Measurements from ENCODE around the gene GNB5.
"Not testable (repeated sequence)": the region's sequence is repeated elsewhere in the genome, so short reads cannot be mapped to it uniquely, and the experiment has no call there.

The GNB5 gene

DNA sequence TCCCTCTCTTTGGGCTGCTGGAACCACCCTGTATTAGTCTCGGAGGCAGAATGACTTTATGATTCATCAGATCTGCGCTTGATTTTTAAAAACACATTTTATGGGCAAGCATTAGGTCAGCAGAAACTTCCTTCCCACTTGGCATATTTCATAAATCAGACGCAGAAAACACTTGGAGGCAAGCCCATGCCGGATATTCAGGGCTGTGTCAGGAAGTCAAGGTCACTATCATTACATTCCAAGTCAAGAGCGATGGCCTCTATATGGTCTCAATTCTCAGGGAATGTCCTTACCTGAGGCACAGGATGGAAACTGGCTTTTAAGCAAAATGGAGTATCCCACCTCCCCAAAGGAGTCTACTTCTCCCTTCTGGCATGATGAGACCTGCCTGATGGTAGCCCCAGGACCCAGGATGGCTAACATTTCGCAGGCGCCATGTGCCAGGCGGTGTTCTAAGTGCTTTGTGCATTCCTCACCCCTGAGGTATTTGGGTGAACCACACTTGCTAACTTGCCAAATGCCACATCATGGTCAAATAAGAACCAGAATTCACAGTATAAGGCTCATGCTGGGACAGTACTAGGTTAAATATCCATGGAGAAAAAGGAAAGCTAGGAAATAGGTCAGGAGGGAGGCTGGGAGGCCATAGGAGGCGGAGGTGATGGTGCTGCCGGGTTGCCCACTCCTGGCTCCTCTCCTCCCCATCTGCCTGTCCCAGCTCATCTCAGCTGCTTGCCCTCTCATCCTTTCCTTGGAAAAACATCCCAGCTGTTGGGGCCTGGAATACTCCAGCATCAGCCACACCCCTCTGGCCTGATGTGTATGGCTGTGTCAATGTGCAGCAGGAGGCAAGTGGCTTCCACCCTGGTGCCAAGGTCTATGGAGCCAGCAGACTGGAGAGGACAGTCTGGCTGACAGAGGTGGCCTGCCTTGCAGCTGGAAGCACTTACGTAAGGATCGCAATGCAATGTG, 97.4 kb downstream of the GNB5 start:
- DNase-seq (ENCODE audit: low spot score): no peak

- DNase-seq (ENCODE audit: low spot score): no peak
Measured at GRCh38 chr15:52093167-52093538, 98.0 kb downstream of the GNB5 start.

GRCh38 chr15:52090193-52090592, 101.0 kb downstream of the GNB5 start:
- no peak for DNase-seq (ENCODE audit: low spot score)

DNA sequence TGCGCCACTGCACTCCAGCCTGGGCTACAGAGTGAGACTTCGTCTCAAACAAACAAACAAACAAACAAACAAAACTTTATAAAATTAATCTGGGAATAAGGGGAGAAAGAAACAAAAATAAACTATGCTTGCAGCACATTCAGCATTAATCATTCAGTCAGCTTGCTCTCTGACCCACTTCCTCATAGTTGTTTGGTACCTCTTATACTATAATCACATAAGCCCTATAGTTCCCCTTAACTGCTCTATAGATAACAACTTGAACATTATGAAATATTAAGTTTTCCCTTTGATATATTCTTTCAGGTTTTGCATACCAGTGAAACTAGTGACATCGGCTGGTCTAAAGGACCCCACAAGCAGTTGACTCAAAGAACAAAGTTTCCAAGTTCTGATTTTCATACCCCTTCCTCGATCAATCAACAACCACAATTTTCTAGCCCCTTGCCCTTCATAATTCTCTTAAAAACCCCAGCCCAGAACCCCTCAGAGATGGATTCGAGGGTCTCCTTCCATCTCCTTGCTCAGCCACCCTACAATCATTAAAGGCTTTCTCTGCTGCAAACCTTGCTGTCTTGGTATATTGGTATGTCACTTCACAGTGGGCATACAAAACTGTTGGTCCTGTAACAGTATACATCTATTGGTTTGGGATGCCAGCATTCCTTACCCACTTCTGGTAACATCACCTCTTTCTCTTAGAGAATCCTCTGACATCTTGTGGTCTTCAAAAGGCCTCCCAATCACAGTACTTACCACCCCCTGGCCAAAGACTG, 105.0 kb downstream of the GNB5 start:
- no peak for DNase-seq (ENCODE audit: low spot score)

GRCh38 chr15:52085299-52085698, 105.9 kb downstream of the GNB5 start:
- DNase-seq (ENCODE audit: low spot score): no peak

- DNase-seq (ENCODE audit: low spot score): no peak
Measured at GRCh38 chr15:52083603-52084002, 107.6 kb downstream of the GNB5 start.

DNA sequence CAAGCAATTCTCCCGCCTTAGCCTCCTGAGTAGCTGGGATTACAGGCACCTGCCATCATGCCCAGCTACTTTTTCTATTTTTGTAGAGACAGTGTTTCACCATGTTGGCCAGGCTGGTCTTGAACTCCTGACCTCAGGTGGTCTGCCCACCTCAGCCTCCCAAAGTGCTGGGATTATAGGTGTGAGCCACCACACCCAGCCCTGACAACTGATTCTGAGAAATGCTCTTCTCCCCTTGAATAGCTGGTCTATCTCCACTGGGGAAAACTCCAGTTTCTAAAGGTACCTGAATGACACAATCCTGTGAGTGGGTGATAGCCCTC, 108.2 kb downstream of the GNB5 start:
- not testable (repeated sequence) for DNase-seq (ENCODE audit: low spot score)

DNA sequence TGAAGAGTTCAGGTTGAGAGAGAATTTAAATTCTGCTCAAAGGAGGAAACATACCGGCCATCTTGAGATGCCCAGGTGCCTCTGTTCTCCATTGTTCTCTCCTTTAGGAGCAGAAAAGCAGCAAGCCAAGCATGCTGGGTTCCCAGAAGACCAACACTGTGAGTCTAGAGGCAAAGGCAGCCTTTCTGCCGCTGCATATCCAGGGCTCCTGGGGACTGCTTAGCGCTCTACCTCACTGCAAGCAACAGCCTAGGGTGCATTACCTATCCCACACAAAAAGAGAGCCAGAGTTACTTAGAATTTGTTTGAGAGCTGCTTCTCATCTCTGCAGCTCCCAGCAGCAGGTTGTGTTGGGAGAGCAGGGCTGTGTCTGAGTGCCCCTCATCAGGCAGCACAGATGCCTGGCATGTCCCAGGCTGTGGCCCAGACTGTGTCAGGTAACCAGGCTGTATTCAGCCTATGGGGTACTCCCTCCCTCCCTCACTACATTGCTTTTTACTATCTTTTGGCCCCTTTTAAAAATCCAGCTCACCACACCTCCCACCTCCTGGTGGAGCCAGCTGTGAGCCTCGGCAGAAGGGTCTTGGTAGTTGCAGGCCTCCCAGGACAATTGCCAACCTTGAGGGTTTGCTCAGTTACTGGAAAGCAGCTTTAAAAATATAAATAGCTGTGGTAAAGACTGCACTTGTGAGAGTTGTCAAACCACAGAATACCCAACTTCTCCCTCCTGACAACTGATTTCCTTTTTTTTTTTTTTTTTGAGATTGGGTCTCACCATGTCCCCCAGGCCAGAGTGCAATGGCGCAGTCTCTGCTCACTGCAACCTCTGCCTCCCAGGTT, 108.8 kb downstream of the GNB5 start:
- DNase-seq (ENCODE audit: low spot score): no peak

GRCh38 chr15:52080706-52081392, 110.3 kb downstream of the GNB5 start:
- DNase-seq (ENCODE audit: low spot score): no peak

GRCh38 chr15:52080031-52080430, 111.2 kb downstream of the GNB5 start:
- DNase-seq (ENCODE audit: low spot score): no peak

- peak; percentile 84 for DNase-seq (ENCODE audit: low spot score)
Measured at GRCh38 chr15:52078876-52079700, 112.1 kb downstream of the GNB5 start.

DNA sequence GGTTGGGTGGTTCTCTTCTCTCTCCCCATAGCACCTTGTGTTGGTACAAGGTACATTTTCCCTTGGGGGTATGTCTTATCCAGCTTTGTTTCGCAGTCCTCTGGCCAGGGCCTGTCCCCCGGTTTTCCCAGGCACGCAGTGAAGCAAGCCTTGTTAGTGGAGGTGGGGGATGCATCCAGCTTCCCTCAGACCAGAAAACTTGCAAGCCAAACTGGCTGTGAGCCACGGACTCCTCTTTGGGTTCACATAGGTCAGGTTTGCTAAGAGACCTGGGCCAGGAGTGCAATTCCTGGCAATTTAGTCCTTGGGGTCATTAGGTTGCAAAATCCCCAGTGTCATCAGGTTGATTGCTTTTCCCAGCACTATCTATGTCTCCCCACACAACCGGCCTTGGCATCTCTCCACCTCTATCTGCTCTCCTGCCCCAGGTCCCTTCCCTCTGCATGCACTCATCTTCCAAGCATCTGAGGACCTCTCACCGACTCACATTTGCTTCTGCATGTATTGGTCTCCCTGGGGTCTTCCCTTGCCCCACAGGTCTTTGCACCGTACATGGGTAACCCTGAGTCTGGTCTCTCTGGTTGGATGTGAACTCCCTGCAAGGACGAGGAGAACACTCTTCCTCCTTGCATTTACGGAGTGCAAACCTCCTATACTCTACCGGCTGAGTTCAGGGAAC, 112.9 kb downstream of the GNB5 start:
- DNase-seq (ENCODE audit: low spot score): no peak

DNA sequence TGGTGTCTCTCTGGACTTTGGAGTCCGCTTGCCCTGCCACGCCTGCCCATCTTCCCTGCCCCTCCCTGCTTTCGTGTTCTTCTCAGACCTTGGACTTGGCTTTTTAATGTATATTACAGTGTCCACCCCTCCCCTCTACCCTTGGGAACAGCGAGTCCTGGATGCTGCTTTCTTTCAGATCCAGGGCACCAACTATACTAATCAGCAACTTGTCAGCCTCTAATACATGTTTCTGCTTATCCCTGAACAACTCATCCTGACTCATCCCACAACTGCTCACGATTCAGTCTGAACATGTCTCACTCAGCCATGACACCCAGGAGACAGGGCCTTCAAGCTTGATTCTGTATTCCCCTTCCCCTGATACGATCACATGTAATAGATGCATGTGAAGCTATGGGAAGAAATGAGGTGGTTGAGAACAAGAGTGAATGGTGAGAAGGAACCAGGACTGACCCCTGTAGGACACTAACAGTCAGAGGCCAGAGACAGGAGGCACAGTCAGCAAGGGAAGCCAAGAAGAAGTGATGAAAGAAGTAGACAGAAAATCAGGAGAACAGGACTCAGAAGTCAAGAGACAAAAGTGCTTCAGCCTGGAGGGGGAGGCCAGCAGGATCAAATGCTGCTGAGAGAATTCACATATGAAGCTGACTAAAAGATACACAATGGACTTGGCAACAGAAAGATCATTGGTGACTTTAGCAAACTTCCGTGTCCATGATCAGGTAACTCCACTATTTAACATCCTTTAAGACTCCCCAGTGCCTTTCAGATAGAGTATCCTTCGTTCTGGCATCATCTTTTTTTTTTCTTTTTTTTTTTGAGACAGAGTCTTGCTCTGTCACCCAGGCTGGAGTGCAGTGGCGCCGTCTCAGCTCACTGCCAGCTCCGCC, 114.1 kb downstream of the GNB5 start:
- DNase-seq (ENCODE audit: low spot score): no peak

- no peak for DNase-seq (ENCODE audit: low spot score)
Measured at GRCh38 chr15:52071570-52071969, 119.6 kb downstream of the GNB5 start.

GRCh38 chr15:52069559-52069958, 121.6 kb downstream of the GNB5 start:
- no peak for DNase-seq (ENCODE audit: low spot score)

DNA sequence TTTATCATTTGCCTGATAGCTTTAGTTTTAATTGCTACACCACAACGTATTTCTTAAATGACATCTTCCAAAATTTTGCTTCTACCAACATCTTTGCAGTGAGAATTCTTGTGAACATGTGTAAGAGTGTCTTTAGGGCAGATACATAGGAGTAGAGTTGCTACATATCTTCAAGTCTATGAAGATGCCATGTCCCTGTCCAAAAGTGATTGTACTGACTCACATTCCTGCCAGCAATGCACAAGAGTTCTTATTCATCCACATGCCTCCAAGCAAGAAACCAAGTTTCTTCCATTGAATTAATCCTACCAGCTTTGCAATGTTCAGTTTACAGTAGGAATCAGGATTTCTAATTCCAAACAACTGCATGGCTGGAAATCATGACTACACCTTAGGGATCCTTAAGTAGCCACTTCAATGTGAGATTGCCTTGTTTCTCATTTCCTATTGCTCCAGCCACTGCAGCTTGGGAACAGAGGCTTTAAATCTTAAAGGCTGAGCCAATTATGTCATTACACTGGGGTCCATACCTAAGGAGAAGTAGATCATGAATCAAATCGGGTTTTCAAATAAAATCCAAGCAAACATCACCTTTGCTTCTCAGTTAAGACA, 123.1 kb downstream of the GNB5 start:
- no peak for DNase-seq (ENCODE audit: low spot score)

GRCh38 chr15:52067545-52067926, 123.7 kb downstream of the GNB5 start:
- no peak for DNase-seq (ENCODE audit: low spot score)

DNA sequence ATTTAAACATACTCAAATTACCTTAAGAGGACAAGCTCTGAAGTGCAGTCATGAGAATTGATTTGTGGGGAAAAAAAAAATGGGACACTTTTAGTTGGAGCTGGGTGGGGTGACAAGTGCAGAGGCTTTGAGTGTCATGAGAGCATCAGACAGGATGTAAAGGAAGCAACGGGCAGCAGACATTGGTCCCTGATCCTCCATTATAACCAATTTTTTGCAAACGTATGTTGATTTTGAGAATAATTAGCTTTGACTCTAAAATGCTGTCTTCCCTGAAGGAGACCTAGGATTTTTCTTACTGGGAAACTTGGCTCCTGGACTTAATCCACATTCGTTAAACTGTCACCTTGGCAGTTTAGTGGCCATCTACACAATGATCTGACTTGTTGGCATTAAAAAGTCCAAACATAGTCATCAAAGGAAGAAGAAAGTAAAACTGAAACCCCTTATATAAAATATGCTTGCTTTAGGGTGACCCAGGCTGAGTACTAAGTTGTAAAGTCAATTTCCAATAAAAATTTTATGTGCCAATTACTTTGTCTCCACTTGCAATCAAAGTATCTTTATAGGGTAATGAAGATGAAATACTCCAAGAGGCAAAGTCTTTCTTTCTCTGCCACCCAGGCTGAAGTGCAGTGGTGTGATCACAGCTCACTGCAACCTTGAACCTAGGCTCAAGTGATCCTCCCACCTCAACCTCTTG, 124.2 kb downstream of the GNB5 start:
- no peak for DNase-seq (ENCODE audit: low spot score)

Measured in iPS-NIHi11 (cell line).